GM12865 (cell line): ENCODE data around the gene ZNF227.
"Not testable (repeated sequence)": the region's sequence is repeated elsewhere in the genome, so short reads cannot be mapped to it uniquely, and the experiment has no call there.

Experiments used
- DNase-seq: peaks from one replicate; pipeline ENCODE4 v3.0.0; 2010; ENCODE audit warnings: low read depth
- H3K4me3 ChIP-seq: 2 replicates; pipeline ENCODE4 v1.5.1; 2011; ENCODE audit warnings: mild to moderate bottlenecking, low read depth, low read length, control low read depth
- TF ChIP-seq, protein P1 (sequence below): IDR thresholded peaks from 2 replicates; pipeline ENCODE4 v1.5.1; 2011; ENCODE audit warnings: low read length, control low read depth, low read depth, inconsistent platforms; ENCODE audit not compliant: insufficient read depth; ENCODE audit errors: missing control alignments

Gene ZNF227

DNA sequence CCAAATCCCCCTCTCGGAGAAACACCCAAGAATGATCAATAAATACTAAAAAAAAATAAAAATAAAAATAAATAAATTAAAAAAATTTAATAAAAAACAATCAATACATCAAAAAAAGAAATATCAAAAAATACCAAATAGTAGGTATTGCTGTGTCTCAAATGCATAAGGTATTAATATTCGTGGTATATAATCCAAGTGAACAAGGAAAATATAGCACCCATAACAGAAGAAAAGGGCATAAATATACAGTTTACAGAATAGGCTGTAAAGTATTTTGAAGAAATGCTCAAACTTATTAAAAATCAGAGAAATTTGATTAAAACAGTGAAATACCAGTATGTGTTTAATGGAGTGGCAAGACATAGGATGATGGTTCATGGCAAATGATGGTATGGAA, 7.6 kb upstream of the ZNF227 start:
- TF ChIP-seq, protein P1, sequence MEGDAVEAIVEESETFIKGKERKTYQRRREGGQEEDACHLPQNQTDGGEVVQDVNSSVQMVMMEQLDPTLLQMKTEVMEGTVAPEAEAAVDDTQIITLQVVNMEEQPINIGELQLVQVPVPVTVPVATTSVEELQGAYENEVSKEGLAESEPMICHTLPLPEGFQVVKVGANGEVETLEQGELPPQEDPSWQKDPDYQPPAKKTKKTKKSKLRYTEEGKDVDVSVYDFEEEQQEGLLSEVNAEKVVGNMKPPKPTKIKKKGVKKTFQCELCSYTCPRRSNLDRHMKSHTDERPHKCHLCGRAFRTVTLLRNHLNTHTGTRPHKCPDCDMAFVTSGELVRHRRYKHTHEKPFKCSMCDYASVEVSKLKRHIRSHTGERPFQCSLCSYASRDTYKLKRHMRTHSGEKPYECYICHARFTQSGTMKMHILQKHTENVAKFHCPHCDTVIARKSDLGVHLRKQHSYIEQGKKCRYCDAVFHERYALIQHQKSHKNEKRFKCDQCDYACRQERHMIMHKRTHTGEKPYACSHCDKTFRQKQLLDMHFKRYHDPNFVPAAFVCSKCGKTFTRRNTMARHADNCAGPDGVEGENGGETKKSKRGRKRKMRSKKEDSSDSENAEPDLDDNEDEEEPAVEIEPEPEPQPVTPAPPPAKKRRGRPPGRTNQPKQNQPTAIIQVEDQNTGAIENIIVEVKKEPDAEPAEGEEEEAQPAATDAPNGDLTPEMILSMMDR = no peak
- DNase-seq = no peak
- no peak overlapping the region for H3K4me3 ChIP-seq

DNA sequence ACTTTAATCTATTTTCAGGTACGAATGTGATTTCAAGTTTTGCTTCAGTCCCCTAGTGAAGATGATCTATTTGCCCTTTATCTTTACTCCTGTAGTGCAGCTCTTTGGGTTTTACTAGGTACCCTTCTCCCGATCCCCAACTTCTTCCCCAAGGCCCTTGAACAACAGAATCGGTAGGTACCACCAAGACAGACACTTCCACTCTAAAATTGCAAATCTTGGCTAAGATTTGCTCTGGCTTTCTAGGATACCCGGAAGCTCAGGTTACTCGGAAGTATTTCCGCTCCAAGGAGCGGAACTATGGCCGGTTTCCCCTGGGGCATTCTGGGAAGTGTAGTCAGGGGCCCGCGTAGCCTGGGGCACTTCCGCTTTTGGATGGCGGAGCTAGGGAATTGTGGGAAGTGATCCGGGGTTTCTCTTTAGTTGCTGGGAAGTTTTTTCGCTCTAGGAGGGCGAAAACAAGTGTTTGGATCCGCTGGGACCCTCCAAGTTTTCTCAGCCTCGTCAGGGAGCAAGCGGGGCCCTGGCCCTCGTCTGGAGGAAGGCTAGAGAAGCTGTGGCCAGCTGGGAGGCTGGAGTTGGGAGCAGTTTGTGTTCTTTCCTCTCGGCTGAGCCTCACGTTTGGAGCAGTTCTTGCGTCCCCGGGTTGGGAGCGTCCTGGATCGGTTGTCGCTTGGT, 5.1 kb upstream of the ZNF227 start:
- H3K4me3 ChIP-seq = peak overlapping the region; percentile 87
- TF ChIP-seq, protein P1 = no peak

DNA sequence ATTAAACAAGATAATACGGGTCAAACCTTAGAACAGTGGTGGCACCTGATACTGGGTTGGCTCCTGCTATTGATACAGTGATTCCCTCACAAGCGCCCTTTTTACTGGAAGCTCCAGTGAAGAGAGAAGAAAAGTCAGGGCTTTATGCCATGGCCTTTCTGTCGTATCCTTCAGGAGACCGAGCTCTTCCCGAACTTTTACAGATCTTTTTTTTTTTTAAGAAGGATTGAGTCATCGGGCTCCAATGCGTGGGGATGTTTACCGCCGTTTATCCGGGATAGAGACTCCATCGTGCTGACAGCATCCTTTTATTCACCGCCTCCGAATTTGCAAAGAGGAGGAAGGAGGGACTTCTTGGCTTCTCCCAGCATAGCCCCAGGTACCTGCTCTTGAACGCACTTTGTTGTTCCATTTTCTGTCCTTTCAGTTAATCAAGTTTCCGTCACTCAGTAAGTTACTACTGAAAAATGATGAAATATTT, 574 bp downstream of the ZNF227 start:
- DNase-seq = peak; percentile 13
- peak overlapping the region; percentile 61 for H3K4me3 ChIP-seq
- TF ChIP-seq, protein P1 = no peak

More for the DNA sequence above, 5.1 kb upstream of the ZNF227 start:
- peak; percentile 94 for DNase-seq

DNA sequence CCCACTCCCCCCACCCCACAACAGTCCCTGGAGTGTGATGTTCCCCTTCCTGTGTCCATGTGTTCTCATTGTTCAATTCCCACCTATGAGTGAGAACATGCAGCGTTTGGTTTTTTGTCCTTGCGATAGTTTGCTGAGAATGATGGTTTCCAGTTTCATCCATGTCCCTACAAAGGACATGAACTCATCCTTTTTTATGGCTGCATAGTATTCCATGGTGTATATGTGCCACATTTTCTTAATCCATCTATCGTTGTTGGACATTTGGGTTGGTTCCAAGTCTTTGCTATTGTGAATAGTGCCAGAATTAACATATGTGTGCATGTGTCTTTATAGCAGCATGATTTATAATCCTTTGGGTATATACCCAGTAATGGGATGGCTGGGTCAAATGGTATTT, 7.6 kb downstream of the ZNF227 start:
- not testable (repeated sequence) for DNase-seq, H3K4me3 ChIP-seq

DNA sequence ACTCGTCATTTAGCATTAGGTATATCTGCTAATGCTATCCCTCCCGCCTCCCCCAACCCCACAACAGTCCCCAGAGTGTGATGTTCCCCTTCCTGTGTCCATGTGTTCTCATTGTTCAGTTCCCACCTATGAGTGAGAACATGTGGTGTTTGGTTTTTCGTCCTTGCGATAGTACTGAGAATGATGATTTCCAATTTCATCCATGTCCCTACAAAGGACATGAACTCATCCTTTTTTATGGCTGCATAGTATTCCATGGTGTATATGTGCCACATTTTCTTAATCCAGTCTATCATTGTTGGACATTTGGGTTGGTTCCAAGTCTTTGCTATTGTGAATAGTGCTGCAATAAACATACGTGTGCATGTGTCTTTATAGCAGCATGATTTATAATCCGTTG, 8.4 kb downstream of the ZNF227 start:
- not testable (repeated sequence) for DNase-seq, H3K4me3 ChIP-seq

DNA sequence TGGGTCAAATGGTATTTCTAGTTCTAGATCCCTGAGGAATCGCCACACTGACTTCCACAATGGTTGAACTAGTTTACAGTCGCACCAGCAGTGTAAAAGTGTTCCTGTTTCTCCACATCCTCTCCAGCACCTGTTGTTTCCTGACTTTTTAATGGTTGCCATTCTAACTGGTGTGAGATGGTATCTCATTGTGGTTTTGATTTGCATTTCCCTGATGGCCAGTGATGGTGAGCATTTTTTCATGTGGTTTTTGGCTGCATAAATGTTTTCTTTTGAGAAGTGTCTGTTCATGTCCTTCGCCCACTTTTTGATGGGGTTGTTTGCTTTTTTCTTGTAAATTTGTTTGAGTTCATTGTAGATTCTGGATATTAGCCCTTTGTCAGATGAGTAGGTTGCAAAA, 9.0 kb downstream of the ZNF227 start:
- DNase-seq, H3K4me3 ChIP-seq: not testable (repeated sequence)

DNA sequence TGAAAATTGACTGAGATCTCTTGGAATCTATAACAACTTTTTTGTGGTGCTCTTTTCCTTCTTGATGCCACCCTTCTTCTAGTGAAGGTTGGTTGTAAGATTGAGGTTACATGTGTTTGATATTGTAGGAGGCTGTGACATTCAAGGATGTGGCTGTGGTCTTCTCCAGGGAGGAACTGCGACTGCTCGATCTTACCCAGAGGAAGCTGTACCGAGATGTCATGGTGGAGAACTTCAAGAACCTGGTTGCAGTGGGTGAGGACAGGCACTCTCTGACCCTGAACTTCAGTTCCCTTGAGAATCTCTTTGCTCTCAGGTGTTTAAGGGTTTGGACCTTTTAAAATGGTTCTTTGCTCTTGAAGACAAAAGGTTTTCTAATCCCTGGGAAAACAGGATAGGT, 16.0 kb downstream of the ZNF227 start:
- DNase-seq = no peak
- TF ChIP-seq, protein P1 = no peak
- H3K4me3 ChIP-seq = no peak overlapping the region

DNA sequence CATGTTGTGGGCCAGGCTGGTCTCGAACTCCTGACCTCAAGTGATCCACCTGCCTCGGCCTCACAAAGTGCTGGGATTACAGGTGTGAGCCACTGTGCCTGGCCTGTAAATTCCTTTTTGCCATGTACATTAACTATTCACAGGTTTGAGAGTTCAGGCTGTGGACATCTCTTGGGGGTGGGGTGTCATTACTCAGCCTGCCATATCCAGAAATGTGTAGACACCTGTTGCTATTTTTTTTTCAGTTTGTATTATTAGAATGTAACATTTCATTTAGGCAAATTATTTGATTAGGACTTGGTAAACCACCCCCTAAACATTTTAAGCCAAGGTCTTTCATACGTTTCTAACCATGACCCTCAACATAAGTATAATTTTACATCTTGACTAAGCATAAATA, 20.5 kb downstream of the ZNF227 start:
- no peak for DNase-seq
- H3K4me3 ChIP-seq = no peak overlapping the region
- TF ChIP-seq, protein P1 = no peak
